OCI-LY3 (cell line): ENCODE data around the gene KISS1.
"Not testable (repeated sequence)": the region's sequence is repeated elsewhere in the genome, so short reads cannot be mapped to it uniquely, and the experiment has no call there.

ENCODE experiments used
- CTCF ChIP-seq: fragments of 200-600, 300-600 bp; sonication (generic); IDR thresholded peaks from 2 replicates; pipeline ENCODE4 v1.5.1; 2014; ENCODE audit warnings: antibody characterized with exemption, low read length, low read depth
- EZH2phosphoT487 ChIP-seq: fragments of 200-600 bp; shearing (Covaris generic); IDR thresholded peaks from 2 replicates; pipeline ENCODE4 v1.6.1; 2018; ENCODE audit warnings: antibody characterized with exemption, mixed run types, low read depth

GRCh38 chr1:204239401-204239800, 43.1 kb upstream of the KISS1 start:
- TF ChIP-seq CTCF, EZH2phosphoT487: not testable (repeated sequence)
